Right forelimb (tissue), 1 donor: ENCODE measurements around the gene TMEM35A.
"Not testable (repeated sequence)": the region's sequence is repeated elsewhere in the genome, so short reads cannot be mapped to it uniquely, and the experiment has no call there.

Experiments used
- DNase-seq: peaks from one replicate; pipeline ENCODE4 v3.0.0-alpha.2; 2018

TMEM35A gene, protein sequence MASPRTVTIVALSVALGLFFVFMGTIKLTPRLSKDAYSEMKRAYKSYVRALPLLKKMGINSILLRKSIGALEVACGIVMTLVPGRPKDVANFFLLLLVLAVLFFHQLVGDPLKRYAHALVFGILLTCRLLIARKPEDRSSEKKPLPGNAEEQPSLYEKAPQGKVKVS

DNA sequence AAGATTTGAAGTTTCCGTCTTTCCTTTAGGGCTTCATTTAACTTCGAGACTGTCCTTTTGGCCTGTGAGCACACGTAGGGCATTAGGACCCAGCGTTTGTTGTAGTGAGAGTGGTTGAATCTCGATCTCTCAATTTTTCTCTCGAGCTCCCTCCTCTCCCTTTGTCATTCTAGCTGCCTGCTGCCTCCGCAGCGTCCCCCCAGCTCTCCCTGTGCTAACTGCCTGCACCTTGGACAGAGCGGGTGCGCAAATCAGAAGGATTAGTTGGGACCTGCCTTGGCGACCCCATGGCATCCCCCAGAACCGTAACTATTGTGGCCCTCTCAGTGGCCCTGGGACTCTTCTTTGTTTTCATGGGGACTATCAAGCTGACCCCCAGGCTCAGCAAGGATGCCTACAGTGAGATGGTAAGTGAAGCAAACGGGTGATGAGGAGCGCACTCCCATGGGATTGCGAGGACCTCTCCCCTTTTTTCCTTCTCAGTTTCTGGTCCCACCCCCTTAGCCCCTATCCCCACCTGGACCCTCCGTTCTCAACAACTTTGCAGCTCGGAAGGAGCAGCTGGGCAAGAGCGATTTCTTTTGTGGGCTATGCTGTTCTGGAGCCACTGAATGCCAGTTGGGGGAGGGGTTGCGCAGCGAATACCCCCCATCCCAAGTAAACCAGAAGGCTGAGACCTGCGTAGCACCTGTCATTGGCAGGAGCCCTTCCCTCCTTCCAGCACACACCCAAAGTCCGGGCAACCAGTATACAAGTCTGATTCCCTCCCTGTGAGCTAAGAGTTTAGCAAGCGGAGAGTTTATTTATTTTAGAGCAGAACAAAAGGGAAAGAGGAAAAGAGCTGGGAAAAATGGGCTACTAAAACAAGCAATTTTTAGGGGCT, at the start of gene TMEM35A:
TSS of gene TMEM35A (plus strand) at position 164 of the 883 bp plus-strand sequence. CDS start at position 288, 124 bp downstream.
- peak; percentile 42 for DNase-seq

DNA sequence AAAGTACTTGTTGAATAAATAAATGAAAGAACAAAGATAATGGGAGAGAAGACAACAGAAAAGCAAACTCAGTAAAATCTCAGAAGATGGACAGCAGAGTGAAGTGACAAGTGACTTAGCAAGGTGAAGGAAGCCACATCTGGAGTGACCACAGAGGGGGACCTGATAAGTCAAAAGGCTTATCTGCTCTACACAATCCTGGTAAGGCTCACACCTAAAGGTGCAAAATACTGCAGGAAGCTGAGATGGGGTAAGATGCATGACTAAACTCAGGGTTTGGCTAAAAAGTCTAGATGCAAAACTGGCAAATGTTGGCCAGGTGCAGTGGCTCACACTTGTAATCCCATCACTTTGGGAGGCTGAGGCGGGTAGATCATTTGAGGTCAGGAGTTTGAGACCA, 49.0 kb upstream of the TMEM35A start:
- no peak for DNase-seq

DNA sequence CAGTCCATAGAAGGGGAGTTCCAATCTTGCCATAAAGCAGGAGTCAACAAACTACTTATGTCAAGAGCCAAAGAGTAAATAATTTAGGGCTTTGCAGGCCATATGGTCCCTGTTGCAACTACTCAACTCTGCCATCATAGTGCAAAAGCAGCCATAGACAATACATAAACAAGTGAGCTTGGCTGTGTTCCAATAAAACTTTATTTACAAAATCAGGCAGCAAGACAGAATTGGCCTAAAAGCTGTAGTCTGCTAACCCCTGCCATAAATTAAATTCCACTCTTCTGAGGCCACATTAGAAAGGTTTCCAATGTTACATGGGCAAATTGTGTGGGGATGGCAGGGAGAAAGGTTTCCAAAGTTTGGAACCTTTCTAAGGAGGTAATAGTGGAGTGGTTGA, 41.4 kb upstream of the TMEM35A start:
- DNase-seq, result no peak

DNA sequence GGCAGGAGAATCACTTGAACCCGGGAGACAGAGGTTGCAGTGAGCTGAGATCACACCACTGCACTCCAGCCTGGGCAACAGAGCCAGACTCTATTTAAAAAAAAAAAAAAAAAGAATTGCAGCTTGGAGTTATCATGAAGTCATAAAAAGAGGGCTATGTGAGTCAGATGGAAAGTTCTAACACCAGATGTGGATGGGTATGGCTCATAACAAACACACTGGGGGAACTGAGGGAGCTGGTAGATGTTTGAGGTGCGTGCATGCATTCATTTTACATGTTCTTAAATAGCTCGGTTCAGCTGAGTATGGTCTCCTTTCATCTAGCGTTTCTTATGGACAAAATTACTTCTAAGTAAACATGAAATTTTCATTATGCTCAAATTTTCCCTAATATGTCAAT, 38.5 kb upstream of the TMEM35A start:
- DNase-seq, result no peak

DNA sequence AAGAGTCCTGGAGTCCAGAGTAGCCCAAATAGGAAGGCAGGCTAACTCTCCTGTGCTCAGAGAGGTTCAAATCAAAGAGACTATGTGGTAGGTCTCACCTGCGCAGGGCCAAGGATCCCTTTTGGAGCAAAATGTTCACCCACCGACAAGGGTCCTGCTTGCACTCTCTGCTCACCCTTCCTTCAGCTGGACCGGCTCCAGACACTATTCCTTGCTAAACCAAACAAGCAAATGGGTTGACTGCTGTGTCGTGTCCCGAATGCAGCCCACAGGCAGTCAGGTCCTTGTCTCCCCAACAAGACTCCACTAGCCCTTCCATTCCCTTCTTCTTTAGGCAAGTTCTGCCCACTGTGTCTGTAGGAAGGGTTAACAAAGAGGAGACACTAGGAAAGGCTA, 27.5 kb upstream of the TMEM35A start:
- DNase-seq, result no peak

DNA sequence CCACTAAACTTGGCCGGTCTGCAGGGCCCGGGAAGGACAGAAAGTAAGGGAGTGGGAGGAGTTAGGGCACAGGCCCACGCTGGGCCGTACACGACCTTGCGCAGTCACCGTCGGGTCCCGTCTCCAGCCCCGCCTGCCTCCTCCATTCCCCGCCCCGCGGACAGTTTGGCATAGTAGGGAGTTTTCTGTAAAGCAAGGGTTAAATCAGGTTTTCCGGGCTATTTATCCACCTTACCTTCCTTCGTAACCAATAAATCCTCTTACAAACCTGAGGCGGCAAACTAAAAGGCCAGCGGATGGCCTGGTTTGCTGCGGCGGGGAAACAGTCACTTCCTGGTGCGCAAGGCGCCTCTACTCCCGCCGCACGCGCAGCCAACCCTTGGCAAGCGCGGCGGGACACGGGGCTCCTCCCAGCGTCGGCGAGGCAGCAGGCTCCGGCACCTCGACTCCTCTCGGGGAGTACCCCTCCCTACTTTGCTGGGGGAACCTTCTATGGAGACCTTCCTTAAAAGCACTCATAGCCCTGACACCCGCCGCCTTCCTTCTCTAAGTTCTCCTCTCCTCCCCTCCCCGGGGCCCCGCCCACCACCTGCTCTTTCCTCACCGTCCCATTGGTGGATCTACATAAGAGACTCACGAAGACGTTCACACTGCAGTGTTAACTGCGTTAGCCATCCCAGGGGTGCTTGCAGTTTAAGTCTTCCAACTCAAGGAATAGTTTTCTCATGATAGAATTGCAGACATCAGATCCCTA, 27.0 kb upstream of the TMEM35A start, which contains the start of gene TRMT2B:
TSS of gene TRMT2B (minus strand) at position 563 of the 754 bp plus-strand sequence. CDS start 9,822 bp downstream, outside the sequence.
- peak; percentile 76 for DNase-seq

DNA sequence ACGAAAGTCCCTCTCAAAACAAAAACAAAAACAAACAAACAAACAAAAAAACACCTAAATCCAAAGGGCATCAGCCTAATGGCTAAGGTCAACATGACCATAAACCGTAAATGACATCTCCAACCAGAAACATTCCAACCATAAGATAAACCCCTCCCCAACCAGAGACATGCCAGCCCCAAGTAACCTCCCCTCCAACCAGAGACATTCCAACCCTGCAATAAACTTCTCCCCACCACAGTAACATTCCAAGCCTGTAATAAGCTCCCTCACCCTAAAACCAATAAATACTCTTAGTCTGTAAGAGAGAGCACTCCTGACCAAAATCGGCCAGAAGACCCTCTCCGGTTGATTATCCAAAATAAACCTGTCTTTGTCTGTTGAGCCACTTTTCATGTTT, 22.1 kb upstream of the TMEM35A start:
- not testable (repeated sequence) for DNase-seq

DNA sequence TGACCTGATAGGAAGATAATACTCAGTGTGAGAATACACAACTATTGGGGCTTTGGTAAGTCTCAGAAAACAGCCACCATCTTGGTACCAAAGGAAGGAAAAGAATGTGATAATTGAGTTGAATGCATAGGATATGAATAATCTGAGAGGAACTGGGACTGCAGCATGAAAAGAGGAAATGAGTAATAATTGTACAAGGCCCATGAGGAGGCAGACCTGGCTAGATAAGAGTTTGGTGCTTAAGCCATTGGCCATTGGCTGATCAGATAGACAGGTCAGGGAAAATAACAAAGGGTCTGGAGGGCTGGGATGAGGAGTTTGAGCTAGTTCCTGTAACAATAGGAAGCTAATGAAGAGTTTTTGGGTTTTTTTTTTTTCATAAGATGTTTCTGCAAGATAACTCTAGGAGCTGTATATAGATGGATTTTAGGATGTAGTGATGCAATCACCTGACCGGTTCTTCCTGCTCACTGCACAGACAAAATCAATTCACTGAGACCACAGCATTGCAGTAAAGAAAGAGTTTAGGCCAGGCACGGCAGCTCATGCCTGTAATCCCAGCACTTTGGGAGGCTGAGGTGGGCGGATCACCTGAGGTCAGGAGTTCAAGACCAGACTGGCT, 21.5 kb upstream of the TMEM35A start:
- no peak for DNase-seq

DNA sequence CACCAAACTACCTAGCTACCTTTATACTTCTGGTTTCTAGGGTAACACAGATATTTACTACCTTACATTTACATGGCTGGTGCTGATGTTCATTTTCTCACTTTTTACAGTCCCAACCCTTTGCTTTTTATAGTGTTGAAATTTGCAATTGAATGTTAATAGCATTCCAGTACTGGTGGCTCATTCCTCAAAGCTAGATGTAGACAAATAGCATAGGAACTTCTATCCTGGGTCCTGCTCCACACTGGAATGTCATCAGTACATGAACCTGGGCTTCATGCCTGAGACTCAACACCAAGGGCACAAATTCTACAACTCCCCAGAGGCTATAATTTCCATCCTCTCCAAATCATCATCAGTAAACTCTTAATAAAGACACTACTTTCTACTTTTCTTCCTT, 16.5 kb upstream of the TMEM35A start:
- no peak for DNase-seq

DNA sequence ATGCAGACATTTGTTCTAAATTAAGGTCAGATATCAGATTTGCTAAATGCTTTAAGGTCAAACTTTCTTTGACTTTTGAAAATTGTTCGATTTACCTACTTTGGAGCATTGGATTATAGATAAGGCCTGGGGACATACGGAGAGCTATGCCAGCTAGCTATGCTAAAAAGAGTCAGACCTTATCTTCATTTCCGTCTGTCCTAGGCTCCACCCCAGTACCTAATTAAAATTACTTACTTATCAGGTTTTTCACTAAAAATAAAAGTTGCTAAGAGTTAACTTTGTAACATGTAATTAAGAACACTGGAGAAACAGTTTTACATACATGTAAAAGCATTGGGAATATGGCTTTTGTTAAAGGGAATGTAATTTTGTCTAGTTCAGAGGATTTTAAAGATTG, 7.1 kb upstream of the TMEM35A start:
- DNase-seq, result no peak

DNA sequence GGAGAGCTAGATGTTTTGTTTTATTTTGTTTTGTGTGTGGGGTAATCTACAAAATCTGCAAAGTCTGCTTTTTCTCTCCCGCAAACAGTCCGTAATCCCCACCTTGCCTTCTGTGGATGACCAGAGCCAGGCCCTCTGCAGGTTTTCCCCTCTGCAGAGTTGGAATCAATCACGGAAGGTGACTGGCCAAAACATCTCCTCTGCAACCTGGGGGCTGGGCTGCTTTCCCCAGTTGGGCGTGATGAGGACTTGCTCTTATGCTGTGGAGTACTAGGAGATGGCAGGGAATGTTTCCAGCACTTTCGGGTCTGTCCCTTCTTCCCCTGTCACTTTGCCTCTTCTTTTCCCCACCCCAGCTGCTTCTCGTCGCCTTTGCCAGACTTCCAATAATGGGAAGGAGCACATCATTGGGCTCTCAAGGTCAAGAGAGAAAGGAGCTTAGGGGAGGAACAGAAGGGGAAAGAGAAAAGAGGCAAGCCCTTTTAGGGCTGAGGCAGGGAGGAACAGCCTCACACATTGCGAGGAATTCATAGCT, 1.1 kb downstream of the TMEM35A start:
- DNase-seq, result no peak

DNA sequence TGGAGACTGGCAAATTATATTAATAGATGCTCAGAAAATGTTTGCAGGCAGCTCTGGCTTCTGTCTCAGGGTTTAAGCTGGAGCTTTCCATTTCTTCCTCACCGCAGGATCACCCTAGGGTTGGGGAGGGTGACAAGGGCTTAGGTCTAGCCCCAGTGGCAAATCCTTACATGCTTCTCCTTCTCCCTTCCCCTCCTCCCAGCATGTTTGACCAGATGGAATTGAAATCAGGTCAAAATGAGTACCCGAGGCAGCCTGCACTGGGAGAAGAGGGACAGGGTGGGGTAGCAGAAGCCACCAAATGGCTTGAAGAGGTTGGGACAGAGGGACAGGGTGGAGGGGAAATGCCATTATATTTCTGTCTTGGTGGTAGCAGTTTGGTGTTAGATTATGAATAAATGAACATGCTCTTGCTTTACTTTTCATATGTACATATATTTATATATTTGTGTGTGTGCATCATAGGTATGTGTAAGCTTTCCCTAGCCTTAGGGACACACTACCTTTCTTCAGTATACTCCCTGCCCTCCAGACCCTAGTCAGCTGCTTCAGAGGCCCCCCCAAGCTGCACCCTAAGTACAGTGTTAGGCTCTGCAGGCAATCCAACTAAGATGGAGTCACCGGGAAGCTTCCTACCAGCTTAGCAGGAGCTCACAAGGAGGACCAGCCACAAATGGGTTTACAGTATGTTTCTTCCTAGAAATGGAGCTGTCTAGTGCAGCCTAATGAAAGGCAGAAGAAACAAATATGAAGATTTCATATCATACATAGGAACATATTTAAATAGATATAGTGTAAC, 1.8 kb downstream of the TMEM35A start:
- no peak for DNase-seq

DNA sequence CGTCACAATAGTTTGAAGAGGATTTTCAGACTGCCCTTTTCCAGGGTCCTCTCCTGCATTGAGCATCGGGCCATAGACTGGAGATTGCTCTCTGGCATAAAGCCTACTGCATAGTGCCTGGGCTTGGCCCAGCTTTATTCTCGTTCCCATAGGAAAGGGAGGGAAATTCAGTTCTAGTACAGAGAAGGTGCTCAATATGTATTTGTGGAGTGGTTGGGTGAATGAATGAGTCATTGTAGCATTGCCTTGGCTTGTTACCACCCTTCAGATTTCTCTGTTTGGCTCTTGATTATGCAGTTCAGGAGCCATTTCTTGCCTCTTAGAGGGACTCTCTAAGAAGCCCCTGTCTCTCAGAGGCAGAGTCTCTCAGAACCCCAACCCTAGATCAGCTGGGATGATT, 2.6 kb downstream of the TMEM35A start:
- no peak for DNase-seq

- DNase-seq, result no peak
These were observed 13.1 kb downstream of the TMEM35A start for GRCh38 chrX:101091817-101092216.

DNA sequence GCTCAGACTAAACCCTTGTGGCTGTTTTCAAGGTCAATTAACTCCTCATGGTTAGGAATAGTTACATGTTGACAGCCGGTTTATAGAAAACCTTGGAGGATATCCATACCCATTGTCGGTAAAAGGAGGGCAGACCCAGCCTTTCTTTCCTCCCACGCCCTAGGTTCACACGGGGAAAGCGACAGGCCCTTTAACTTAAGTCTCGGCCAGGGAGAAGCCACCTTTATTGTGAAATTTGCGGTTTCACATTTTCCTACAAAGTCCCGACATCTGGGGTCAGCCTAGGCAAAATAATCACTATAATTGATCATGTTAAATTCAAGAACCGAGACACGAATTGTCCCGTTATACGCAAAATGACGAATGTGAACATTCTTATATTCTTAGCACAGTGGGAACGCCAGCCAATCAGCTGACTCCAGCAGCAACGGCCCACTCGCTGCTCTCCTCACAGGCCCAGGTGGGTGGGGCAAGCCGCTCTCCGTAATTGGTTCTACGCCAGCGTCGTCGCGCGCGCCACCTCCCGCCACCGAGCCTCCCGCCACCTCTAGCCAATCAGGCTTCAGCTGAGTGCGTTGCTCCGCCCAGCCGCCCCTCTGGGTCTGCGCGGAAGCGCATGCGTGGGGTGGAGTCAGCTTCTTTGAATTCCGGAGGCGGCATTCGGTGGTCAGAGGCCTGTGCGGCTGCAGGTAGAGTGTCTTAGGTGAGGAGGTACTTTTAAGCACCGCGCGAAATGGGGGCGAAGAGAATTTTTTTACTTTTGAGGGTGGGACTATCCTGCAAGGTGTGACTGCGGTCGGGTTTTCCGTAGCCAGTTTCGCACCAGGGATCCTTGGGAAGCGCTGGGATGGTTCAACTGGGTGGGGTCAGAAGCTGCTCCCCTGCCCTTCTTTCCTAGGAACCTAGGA, 19.1 kb downstream of the TMEM35A start, which contains the start of gene CENPI:
TSS of gene CENPI (plus strand) at position 659 of the 908 bp plus-strand sequence. CDS start 2,867 bp downstream, outside the sequence.
- peak; percentile 94 for DNase-seq

DNA sequence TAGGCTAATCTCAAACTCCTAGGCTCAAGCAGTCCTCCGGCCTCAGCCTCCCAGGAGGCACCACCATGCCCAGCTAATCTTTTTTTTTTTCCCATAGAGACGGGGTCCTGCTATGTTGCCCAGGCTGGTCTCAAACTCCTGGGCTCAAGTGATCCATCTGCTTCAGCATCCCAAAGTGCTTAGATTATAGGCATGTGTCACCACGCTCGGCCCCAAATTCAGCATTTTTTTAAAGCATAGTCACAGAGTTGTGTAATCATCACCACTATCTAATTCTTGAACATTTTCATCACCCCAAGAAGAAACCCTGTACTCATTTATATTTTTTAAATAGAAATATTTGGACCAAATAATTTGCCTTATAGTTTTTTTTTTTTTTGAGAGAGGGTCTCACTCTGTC, 29.6 kb downstream of the TMEM35A start:
- DNase-seq, result no peak

GRCh38 chrX:101117701-101118100, 39.0 kb downstream of the TMEM35A start:
- no peak for DNase-seq

GRCh38 chrX:101136235-101136634, 57.6 kb downstream of the TMEM35A start:
- DNase-seq, result no peak
